CD8-positive, alpha-beta memory T cell (primary cell): Measurements from ENCODE around the gene ABCF1. TPM values are rescaled to one million over a fixed set of nuclear protein-coding genes. Genes with fewer than 3 reads are reported as not detected.
"Not testable (repeated sequence)": the region's sequence is repeated elsewhere in the genome, so short reads cannot be mapped to it uniquely, and the experiment has no call there.

Experiments
- CTCF ChIA-PET: fragments of 350-600 bp; sonication (Branson Sonifier 250); formaldehyde crosslinking; loops from one replicate; lab custom pipeline; 2021; ENCODE audit warnings: antibody characterized with exemption; lab: Charles Lee
- POLR2A ChIA-PET: fragments of 350-600 bp; sonication (Branson Sonifier 250); formaldehyde crosslinking; loops from one replicate; lab custom pipeline; 2021; ENCODE audit warnings: antibody characterized with exemption; lab: Charles Lee
- DNase-seq, 5 donors: peaks; one replicate each; pipeline versions ENCODE4 v3.0.0 to v3.0.0-alpha.2; 2020 to 2022; ENCODE audit warnings: mixed read lengths in 1 of 5
- H3K27ac ChIP-seq: one replicate; pipeline ENCODE4 v1.7.0; 2013; ENCODE audit warnings: low read depth, mild to moderate bottlenecking, low read length, moderate library complexity
- H3K27me3 ChIP-seq: 2 replicates; pipeline ENCODE4 v1.7.0; 2013; ENCODE audit warnings: low read length, mild to moderate bottlenecking; ENCODE audit not compliant: insufficient read depth, poor library complexity, severe bottlenecking
- H3K36me3 ChIP-seq: 2 replicates; pipeline ENCODE4 v1.7.0; 2013; ENCODE audit warnings: mild to moderate bottlenecking, low read length, moderate library complexity; ENCODE audit not compliant: insufficient read depth
- H3K4me1 ChIP-seq: 2 replicates; pipeline ENCODE4 v1.7.0; 2013; ENCODE audit warnings: mild to moderate bottlenecking, low read length, moderate library complexity; ENCODE audit not compliant: insufficient read depth
- H3K4me3 ChIP-seq: 2 replicates; pipeline ENCODE4 v1.7.0; 2013; ENCODE audit warnings: mild to moderate bottlenecking, low read length
- H3K9me3 ChIP-seq: 2 replicates; pipeline ENCODE4 v1.7.0; 2013; ENCODE audit warnings: mild to moderate bottlenecking, low read length
- H3K27ac Mint-ChIP-seq, 8 donors: one replicate each; pipeline ENCODE4 v1.8.0; 2020 to 2021; ENCODE audit warnings: mixed read lengths in 8 of 8, mild to moderate bottlenecking in 6 of 8, inconsistent platforms in 3 of 8, moderate library complexity in 3 of 8
- H3K27me3 Mint-ChIP-seq, 2 donors: one replicate each; pipeline ENCODE4 v1.8.0; 2020 to 2021; ENCODE audit warnings: mixed read lengths in 2 of 2, mild to moderate bottlenecking in 1 of 2, moderate library complexity in 1 of 2
- H3K36me3 Mint-ChIP-seq, 3 donors: one replicate each; pipeline ENCODE4 v1.8.0; 2020 to 2021; ENCODE audit warnings: mixed read lengths in 3 of 3, inconsistent platforms in 1 of 3, mild to moderate bottlenecking in 1 of 3
- H3K4me1 Mint-ChIP-seq, 3 donors: one replicate each; pipeline ENCODE4 v1.8.0; 2020 to 2021; ENCODE audit warnings: mixed read lengths in 3 of 3, inconsistent platforms in 1 of 3, mild to moderate bottlenecking in 1 of 3
- H3K4me3 Mint-ChIP-seq, 7 donors: one replicate each; pipeline ENCODE4 v1.8.0; 2020 to 2021; ENCODE audit warnings: mixed read lengths in 7 of 7, mild to moderate bottlenecking in 6 of 7, moderate library complexity in 4 of 7, inconsistent platforms in 2 of 7
- H3K9me3 Mint-ChIP-seq, 5 donors: one replicate each; pipeline ENCODE4 v1.8.0; 2020 to 2022; ENCODE audit warnings: mixed read lengths in 5 of 5, mild to moderate bottlenecking in 3 of 5, moderate library complexity in 2 of 5, inconsistent platforms in 1 of 5
- polyA plus RNA-seq: library from polyadenylated mRNA; unstranded; fragments of 300-500 nt; fragmentation: Illumina TruSeq; gene quantifications from one replicate; pipeline ENCODE4 v1.2.3, GENCODE V29; 2021
- total RNA-seq, 2 experiments: library from RNA; stranded (reverse); gene quantifications; one replicate each; pipeline ENCODE4 v1.2.3, GENCODE V29; 2021

Gene ABCF1
- total and polyA plus RNA-seq, 3 experiments from 2014 or later, result 54.0 to 133 (median 127) TPM

DNA sequence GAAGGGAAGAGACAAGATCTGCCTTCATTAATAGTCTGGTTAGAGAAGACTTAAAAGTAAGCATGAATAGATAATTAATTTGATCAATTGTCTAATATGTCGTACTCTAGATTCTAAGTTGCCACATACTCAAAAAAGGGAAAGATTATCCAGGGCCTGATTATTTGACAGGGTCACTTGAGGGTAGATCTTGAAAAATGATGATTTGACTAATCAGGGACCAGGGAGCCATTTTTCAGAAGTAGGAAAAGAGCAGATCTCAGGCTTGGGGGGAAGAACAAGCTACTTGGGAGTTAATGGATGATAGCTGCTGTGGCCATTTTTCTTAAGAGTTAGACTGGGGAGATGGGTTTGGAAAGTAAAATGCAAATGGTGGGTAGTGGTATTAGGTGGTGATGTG, 21.0 kb downstream of the ABCF1 start:
- H3K4me1 Mint-ChIP-seq, result peaks cover 5 to 16% (median 10%) of the 10 kb centered on the region in 3 donors
- no peak overlapping the region for H3K4me3 Mint-ChIP-seq
- peaks cover 4 to 63% (median 16%) of the 10 kb centered on the region in 3 donors for H3K36me3 Mint-ChIP-seq
- Histone ChIP-seq H3K27ac (no peak overlapping the region), H3K4me3 (no peak overlapping the region), H3K4me1 (no peaks in the 10 kb centered on the region), H3K9me3 (no peaks in the 10 kb centered on the region), H3K27me3 (no peaks in the 10 kb centered on the region), H3K36me3 (peaks cover 38% of the 10 kb centered on the region)
- no peak for DNase-seq
- CTCF ChIA-PET, result interaction anchor here (1.0 to 10.3 kb wide), 3 partner anchors 50 to 138 kb away, joined by 3 to 137 read pairs (median 3); no protein-coding TSS in a partner anchor
- H3K27ac Mint-ChIP-seq, result peak overlapping the region in 5 of 8 donors; percentile 5 to 95 (median 12)
- no peaks in the 10 kb centered on the region for H3K27me3 Mint-ChIP-seq
- H3K9me3 Mint-ChIP-seq, result no peaks in the 10 kb centered on the region
- POLR2A ChIA-PET, result no interaction called here

DNA sequence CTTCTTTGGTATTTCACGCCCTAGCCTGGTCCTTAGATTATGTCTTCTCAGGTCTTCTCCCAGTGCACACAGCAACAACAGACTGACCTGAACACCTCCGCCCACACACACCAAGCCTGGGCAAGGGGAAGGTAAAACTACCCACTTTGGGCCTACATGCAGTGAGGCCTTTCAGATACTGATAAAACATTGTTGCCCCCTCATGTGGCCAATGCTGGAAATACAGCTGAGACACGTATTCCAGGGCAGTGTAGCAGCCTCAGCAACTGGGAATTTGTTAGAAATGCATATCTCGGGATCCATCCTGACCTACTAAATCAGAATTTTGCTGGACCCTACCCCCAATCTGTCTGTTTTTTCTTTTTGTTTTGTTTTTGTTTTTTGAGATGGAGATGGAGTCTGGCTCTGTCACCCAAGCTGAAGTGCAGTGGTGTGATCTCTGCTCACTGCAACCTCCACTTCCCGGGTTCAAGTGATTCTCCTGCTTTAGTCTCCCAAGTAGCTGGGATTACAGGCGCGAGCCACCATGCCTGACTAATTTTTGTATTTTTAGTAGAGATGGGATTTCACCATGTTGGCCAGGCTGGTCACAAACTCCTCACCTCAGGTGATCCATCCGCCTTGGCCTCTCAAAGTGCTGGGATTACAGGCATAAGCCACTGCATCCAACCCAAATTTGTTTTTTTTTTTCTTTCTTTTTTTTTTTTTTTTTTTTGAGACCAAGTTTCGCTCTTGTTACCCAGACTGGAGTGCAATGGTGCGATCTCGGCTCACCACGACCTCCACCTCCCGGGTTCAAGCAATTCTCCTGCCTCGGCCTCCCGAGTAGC, 26.3 kb downstream of the ABCF1 start:
- H3K27ac ChIP-seq, H3K4me1 ChIP-seq, H3K4me3 ChIP-seq, H3K9me3 ChIP-seq, H3K27me3 Mint-ChIP-seq, H3K9me3 Mint-ChIP-seq, H3K27me3 ChIP-seq, H3K4me3 Mint-ChIP-seq: not testable (repeated sequence)
- Mint-ChIP-seq H3K4me1 (peaks cover 16 to 18% (median 17%) of the 10 kb centered on the region in 3 donors), H3K27ac (peak overlapping the region in 5 of 8 donors; percentile 48 to 91 (median 77)), H3K36me3 (peaks cover 0 to 46% (median 3%) of the 10 kb centered on the region in 3 donors)
- DNase-seq, result peak; percentile 65 to 85 (median 72)
- ChIA-PET POLR2A (interaction anchor here (0.5 to 3.1 kb wide), 11 partner anchors 13 to 133 kb away, joined by 3 to 24 read pairs (median 5); partner anchors contain the start of gene ABCF1), CTCF (interaction anchor here (0.8 to 10.3 kb wide), 33 partner anchors 9 to 983 kb away, joined by 3 to 137 read pairs (median 5); partner anchors contain the start of genes ABCF1, GNL1 and PRR3)
- H3K36me3 ChIP-seq, result peaks cover 29% of the 10 kb centered on the region

DNA sequence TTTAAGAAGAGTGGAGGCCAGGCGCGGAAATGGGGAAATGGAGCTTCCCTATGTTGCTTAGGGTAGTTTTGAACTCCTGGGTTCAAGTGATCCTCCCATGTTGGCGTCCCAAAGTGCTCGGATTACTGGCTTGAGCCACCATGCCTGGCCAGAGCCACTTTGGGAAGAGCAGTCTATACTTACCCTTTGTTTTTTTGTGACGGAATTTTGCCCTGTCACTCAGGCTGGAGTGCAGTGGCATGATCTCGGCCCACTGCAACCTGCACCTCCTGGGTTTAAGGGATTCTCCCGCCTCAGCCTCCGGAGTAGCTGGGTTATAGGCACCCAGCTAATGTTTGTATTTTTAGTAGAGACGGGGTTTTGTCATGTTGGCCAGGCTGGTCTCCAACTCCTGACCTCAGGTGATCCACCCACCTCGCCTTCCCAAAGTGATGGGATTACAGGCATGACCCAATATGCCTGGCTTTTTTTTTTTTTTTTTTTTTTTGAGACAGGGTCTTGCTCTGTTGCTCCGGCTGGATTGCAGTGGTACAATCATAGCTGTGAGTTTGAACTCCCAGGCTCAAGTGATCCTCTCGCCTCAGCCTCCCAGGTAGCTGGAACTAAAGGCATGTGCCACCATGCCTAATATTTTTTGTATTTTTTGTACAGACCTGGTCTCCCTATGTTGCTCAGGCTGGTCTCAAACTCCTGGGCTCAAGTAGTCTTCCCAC, 27.8 kb downstream of the ABCF1 start:
- no peak overlapping the region for H3K27ac ChIP-seq
- H3K4me3 ChIP-seq, result no peak overlapping the region
- H3K27ac Mint-ChIP-seq, result peak overlapping the region in 3 of 8 donors; percentile 39 to 81 (median 62)
- H3K9me3 Mint-ChIP-seq, result no peaks in the 10 kb centered on the region
- H3K9me3 ChIP-seq, result no peaks in the 10 kb centered on the region
- H3K4me1 ChIP-seq, result peaks cover 7% of the 10 kb centered on the region
- peaks cover 22 to 27% (median 24%) of the 10 kb centered on the region in 3 donors for H3K4me1 Mint-ChIP-seq
- H3K36me3 ChIP-seq, result peaks cover 43% of the 10 kb centered on the region
- DNase-seq, result no peak
- peaks cover 0 to 2% of the 10 kb centered on the region in 2 donors for H3K27me3 Mint-ChIP-seq
- CTCF ChIA-PET, result interaction anchor here (0.6 to 10.3 kb wide), 11 partner anchors 15 to 146 kb away, joined by 3 to 137 read pairs (median 7); no protein-coding TSS in a partner anchor
- POLR2A ChIA-PET, result interaction anchor here (0.7 to 3.1 kb wide), 7 partner anchors 11 to 679 kb away, joined by 3 to 24 read pairs (median 3); no protein-coding TSS in a partner anchor
- H3K4me3 Mint-ChIP-seq, result no peak overlapping the region
- H3K36me3 Mint-ChIP-seq, result peaks cover 8 to 54% (median 13%) of the 10 kb centered on the region in 3 donors
- no peaks in the 10 kb centered on the region for H3K27me3 ChIP-seq

DNA sequence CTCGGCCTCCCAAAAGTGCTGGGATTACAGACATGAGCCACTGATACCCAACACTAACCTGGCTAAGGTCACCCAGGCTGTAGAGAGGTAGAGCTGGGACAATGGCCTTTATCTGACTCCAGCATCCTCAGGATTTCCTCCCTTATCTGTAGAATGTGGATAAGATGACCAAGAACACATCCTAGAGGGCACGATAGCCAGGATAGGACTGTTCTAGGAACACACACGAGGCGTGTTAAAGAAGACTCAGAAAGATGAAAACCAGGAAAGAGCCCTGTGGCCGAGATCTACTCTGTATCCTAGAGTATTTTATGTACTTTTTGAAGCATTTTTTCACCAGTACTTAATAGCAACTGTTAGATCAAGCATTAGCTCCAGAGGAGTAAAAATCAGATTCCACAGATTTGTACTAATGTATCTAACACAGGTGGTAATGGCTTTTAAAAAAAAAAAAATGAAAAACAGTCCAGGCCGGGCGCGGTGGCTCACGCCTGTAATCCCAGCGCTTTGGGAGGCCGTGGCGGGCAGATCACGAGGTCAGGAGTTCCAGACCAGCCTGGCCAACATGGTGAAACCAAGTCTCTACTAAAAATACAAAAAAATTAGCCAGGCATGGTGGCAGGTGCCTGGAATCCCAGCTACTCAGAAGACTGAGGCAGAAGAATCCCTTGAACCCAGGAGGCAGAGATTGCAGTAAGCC, 28.5 kb downstream of the ABCF1 start:
- DNase-seq, result no peak
- ChIA-PET POLR2A (interaction anchor here (0.7 to 2.2 kb wide), 6 partner anchors 11 to 679 kb away, joined by 3 to 9 read pairs (median 3); partner anchors contain the start of gene ABCF1), CTCF (interaction anchor here (0.6 to 10.3 kb wide), 7 partner anchors 14 to 131 kb away, joined by 3 to 137 read pairs (median 10); no protein-coding TSS in a partner anchor)
- H3K36me3 ChIP-seq, result peaks cover 43% of the 10 kb centered on the region
- no peak overlapping the region for H3K27ac ChIP-seq
- peaks cover 0 to 2% of the 10 kb centered on the region in 2 donors for H3K27me3 Mint-ChIP-seq
- no peaks in the 10 kb centered on the region for H3K9me3 Mint-ChIP-seq
- no peak overlapping the region for H3K4me3 ChIP-seq
- peaks cover 7% of the 10 kb centered on the region for H3K4me1 ChIP-seq
- H3K4me1 Mint-ChIP-seq, result peaks cover 22 to 28% (median 24%) of the 10 kb centered on the region in 3 donors
- peak overlapping the region in 5 of 8 donors; percentile 33 to 81 (median 62) for H3K27ac Mint-ChIP-seq
- no peaks in the 10 kb centered on the region for H3K9me3 ChIP-seq
- no peaks in the 10 kb centered on the region for H3K27me3 ChIP-seq
- no peak overlapping the region for H3K4me3 Mint-ChIP-seq
- H3K36me3 Mint-ChIP-seq, result peaks cover 10 to 55% (median 17%) of the 10 kb centered on the region in 3 donors

DNA sequence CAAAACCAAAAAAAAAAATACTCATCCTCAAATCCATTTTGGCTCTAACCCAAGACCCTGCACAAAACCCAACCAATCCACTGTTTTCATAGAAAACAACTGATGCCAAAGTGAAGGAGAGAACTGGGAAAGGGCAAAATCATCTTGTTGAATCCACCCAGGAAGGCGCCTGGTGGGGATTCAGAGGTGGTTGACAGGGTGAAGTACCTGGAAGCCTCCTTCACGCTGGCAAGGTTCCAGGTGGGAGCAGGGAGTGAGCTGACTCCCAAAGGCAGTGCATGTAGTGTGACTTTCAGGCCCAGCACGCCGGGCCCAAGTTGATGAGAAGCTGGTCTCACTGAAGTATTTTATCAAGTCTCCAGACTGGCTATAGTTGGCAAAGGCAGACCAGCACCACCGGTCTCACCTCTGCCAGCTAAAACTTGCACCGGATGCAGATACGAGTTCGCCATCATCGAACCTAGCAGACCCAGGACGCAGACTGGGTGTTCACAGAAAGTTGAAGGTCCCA, 29.3 kb downstream of the ABCF1 start:
- Mint-ChIP-seq H3K27ac (peak overlapping the region in 5 of 8 donors; percentile 33 to 87 (median 73)), H3K27me3 (peaks cover 0 to 2% of the 10 kb centered on the region in 2 donors), H3K36me3 (peaks cover 15 to 59% (median 17%) of the 10 kb centered on the region in 3 donors), H3K4me3 (no peak overlapping the region), H3K9me3 (no peaks in the 10 kb centered on the region), H3K4me1 (peaks cover 22 to 28% (median 24%) of the 10 kb centered on the region in 3 donors)
- Histone ChIP-seq H3K27me3 (no peaks in the 10 kb centered on the region), H3K4me3 (no peak overlapping the region), H3K9me3 (no peaks in the 10 kb centered on the region), H3K27ac (no peak overlapping the region), H3K4me1 (peaks cover 7% of the 10 kb centered on the region), H3K36me3 (peaks cover 49% of the 10 kb centered on the region)
- POLR2A ChIA-PET, result interaction anchor here (1.0 to 2.2 kb wide), 4 partner anchors 12 to 117 kb away, joined by 3 to 9 read pairs (median 6); partner anchors contain the start of gene ABCF1
- CTCF ChIA-PET, result interaction anchor here (0.8 to 6.7 kb wide), 6 partner anchors 13 to 130 kb away, joined by 3 to 83 read pairs (median 7); no protein-coding TSS in a partner anchor
- no peak for DNase-seq

DNA sequence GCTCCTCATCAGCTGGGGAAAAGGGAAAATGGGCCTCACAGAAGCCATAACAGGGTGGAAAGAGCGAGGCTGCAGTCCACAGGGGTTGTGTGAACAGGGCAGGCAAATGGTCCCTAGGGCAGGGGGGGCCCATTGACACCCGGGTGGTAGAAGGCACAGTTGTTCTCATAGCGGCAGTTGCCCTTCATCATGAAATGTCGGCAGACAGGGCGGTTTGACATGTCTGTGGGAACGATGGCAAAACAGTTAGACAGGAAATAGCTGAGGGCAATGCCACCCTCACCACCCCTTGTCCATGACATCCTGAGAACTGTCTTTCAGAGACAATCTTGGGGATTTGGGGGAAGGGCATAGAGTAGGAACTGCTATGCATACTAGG, 30.2 kb downstream of the ABCF1 start:
- POLR2A ChIA-PET, result interaction anchor here (1.0 to 2.2 kb wide), 3 partner anchors 14 to 118 kb away, joined by 3 to 9 read pairs (median 8); partner anchors contain the start of gene ABCF1
- no peak overlapping the region for H3K27ac ChIP-seq

More for the DNA sequence above, 30.2 kb downstream of the ABCF1 start:
- CTCF ChIA-PET, result interaction anchor here (0.7 to 6.7 kb wide), 6 partner anchors 12 to 129 kb away, joined by 3 to 83 read pairs (median 4); no protein-coding TSS in a partner anchor
- peaks cover 22 to 30% (median 26%) of the 10 kb centered on the region in 3 donors for H3K4me1 Mint-ChIP-seq
- peaks cover 22 to 67% (median 24%) of the 10 kb centered on the region in 3 donors for H3K36me3 Mint-ChIP-seq
- Histone ChIP-seq H3K36me3 (peaks cover 57% of the 10 kb centered on the region), H3K4me1 (peaks cover 13% of the 10 kb centered on the region), H3K9me3 (no peaks in the 10 kb centered on the region), H3K27me3 (no peaks in the 10 kb centered on the region), H3K4me3 (no peak overlapping the region)
- H3K27ac Mint-ChIP-seq, result peak overlapping the region in 6 of 8 donors; percentile 30 to 93 (median 78)
- peak overlapping the region in 2 of 7 donors; percentile 19 to 35 for H3K4me3 Mint-ChIP-seq
- peak in 3 of 5 donors; percentile 7 to 21 (median 20) for DNase-seq
- peaks cover 0 to 3% of the 10 kb centered on the region in 2 donors for H3K27me3 Mint-ChIP-seq
- no peaks in the 10 kb centered on the region for H3K9me3 Mint-ChIP-seq
